HCT116 (cell line): ENCODE results near the gene EIF2S3. TPM values are rescaled to one million over a fixed set of nuclear protein-coding genes. Genes with fewer than 3 reads are reported as not detected.

Source experiments
- ATAC-seq: fragments of 200-7000 bp; cut with Tn5 transposase; 2 replicates; pipeline ENCODE4 v1.9.1; 2020; ENCODE audit warnings: mild to moderate bottlenecking, moderate library complexity
- BruUV-seq: library from RNA; stranded (reverse); fragments of 400-500 nt; replicated peaks from 2 replicates; lab custom pipeline; 2021; lab: Mats Ljungman, UMichigan
- CTCF ChIA-PET: fragments of 300-600 bp; sonication (Branson Sonifier 250); formaldehyde crosslinking; loops from one replicate; lab custom pipeline; 2021; ENCODE audit warnings: antibody characterized with exemption; lab: Charles Lee
- POLR2A ChIA-PET: fragments of 300-600, 350-600 bp; sonication (Branson Sonifier 250); formaldehyde crosslinking; loops from one replicate; lab custom pipeline; 2021; ENCODE audit warnings: antibody characterized with exemption; lab: Charles Lee
- RAD21 ChIA-PET, 2 experiments: fragments of 300-600 bp; sonication (Branson Sonifier 250); formaldehyde crosslinking; loops; one replicate each; lab custom pipeline; 2023; ENCODE audit warnings: low total read pairs in 2 of 2; ENCODE audit not compliant: uncharacterized antibody in 2 of 2, unreplicated experiment in 2 of 2, low non-redundant PET in 1 of 2; lab: Charles Lee
- DNase-seq: peaks from one replicate; pipeline ENCODE4 v3.0.0-alpha.2; 2010; ENCODE audit warnings: low read depth, low spot score
- H2AFZ ChIP-seq: fragments of 200-600 bp; shearing (Covaris generic), sonication (generic); 2 replicates; pipeline ENCODE4 v1.6.1; 2017; ENCODE audit warnings: low read depth, mixed run types, mixed read lengths, antibody characterized with exemption, low read length; ENCODE audit not compliant: poor library complexity, severe bottlenecking
- H3K27ac ChIP-seq: 2 replicates; pipeline ENCODE4 v1.5.1; 2012; ENCODE audit warnings: low read depth, low read length
- H3K27me3 ChIP-seq: fragments of 200-600 bp; sonication (generic); 2 replicates; pipeline ENCODE4 v1.6.1; 2016; ENCODE audit warnings: mixed run types, low read length, mixed read lengths; ENCODE audit not compliant: insufficient read depth
- H3K36me3 ChIP-seq, 2 experiments: fragments of 200-500 bp in 1 of 2; fragments of 200-600 bp in 1 of 2; sonication (Bioruptor generic) in 1 of 2; sonication (generic) in 1 of 2; 2 replicates each; pipeline versions ENCODE4 v1.5.1 to v1.6.1; 2014 to 2016; ENCODE audit warnings: low read length in 2 of 2, inconsistent platforms in 1 of 2, mixed read lengths in 1 of 2, mixed run types in 1 of 2; ENCODE audit not compliant: insufficient read depth in 2 of 2, control insufficient read depth in 1 of 2
- H3K4me1 ChIP-seq, 2 experiments: fragments of 200-600 bp in 1 of 2; sonication (generic) in 1 of 2; 2 replicates each; pipeline versions ENCODE4 v1.5.1 to v1.6.1; 2012 to 2017; ENCODE audit warnings: low read length in 2 of 2, inconsistent platforms in 1 of 2, mild to moderate bottlenecking in 1 of 2, mixed read lengths in 1 of 2, mixed run types in 1 of 2, moderate library complexity in 1 of 2; ENCODE audit not compliant: insufficient read depth in 2 of 2, control insufficient read depth in 1 of 2
- H3K4me2 ChIP-seq: fragments of 200-600 bp; sonication (generic); 2 replicates; pipeline ENCODE4 v1.6.1; 2017; ENCODE audit warnings: mixed run types, low read length, mixed read lengths
- H3K4me3 ChIP-seq, 2 experiments: fragments of 200-600 bp in 1 of 2; sonication (generic) in 1 of 2; replicated peaks in 1 of 2; 2 replicates each; pipeline ENCODE4 v1.5.1; 2011 to 2016; ENCODE audit warnings: low read length in 2 of 2, control low read depth in 1 of 2, low read depth in 1 of 2, mild to moderate bottlenecking in 1 of 2, mixed read lengths in 1 of 2, mixed run types in 1 of 2
- H3K79me2 ChIP-seq: fragments of 200-600 bp; sonication (generic); 2 replicates; pipeline ENCODE4 v1.6.1; 2017; ENCODE audit warnings: mild to moderate bottlenecking, mixed run types, low read length, moderate library complexity, mixed read lengths; ENCODE audit not compliant: insufficient read depth
- H3K9ac ChIP-seq: fragments of 200-600 bp; sonication (generic); 2 replicates; pipeline ENCODE4 v1.6.1; 2016; ENCODE audit warnings: low read length, mixed read lengths
- H3K9me2 ChIP-seq: fragments of 200-600 bp; sonication (generic), shearing (Covaris generic); 2 replicates; pipeline ENCODE4 v1.6.1; 2017; ENCODE audit warnings: mixed run types, mild to moderate bottlenecking, moderate library complexity; ENCODE audit not compliant: insufficient read depth
- H3K9me3 ChIP-seq, 2 experiments: fragments of 200-500 bp in 1 of 2; fragments of 200-600 bp in 1 of 2; sonication (Bioruptor generic) in 1 of 2; sonication (generic) in 1 of 2; 2 replicates each; pipeline ENCODE4 v1.6.1; 2014 to 2017; ENCODE audit warnings: low read length in 2 of 2, mixed read lengths in 2 of 2, inconsistent platforms in 1 of 2, low read depth in 1 of 2, mild to moderate bottlenecking in 1 of 2, mixed run types in 1 of 2, moderate library complexity in 1 of 2; ENCODE audit not compliant: control insufficient read depth in 1 of 2, insufficient read depth in 1 of 2
- H4K20me1 ChIP-seq: fragments of 200-600 bp; sonication (generic), shearing (Covaris generic); 2 replicates; pipeline ENCODE4 v1.6.1; 2017; ENCODE audit warnings: mixed run types, mild to moderate bottlenecking, moderate library complexity; ENCODE audit not compliant: insufficient read depth
- CBX3 ChIP-seq: IDR thresholded peaks from 2 replicates; pipeline ENCODE4 v1.6.1; 2012; ENCODE audit warnings: low read depth
- EGR1 ChIP-seq: IDR thresholded peaks from 2 replicates; pipeline ENCODE4 v1.6.1; 2012; ENCODE audit warnings: low read depth
- FOSL1 ChIP-seq: IDR thresholded peaks from 2 replicates; pipeline ENCODE4 v1.6.1; 2012; ENCODE audit warnings: low read depth
- MAX ChIP-seq: IDR thresholded peaks from 2 replicates; pipeline ENCODE4 v1.6.1; 2012
- RAD21 ChIP-seq: IDR thresholded peaks from 2 replicates; pipeline ENCODE4 v1.6.1; 2012; ENCODE audit warnings: low read depth, mild to moderate bottlenecking
- ZBTB33 ChIP-seq: IDR thresholded peaks from 2 replicates; pipeline ENCODE4 v1.6.1; 2011; ENCODE audit warnings: mild to moderate bottlenecking, low read length, moderate library complexity; ENCODE audit not compliant: insufficient replicate concordance; ENCODE audit errors: extremely low read depth
- intact Hi-C: fragments of 100-400 bp; cut with micrococcal nuclease; formaldehyde crosslinking; loops from 2 replicates; pipeline ENCODE4 v1.10.0; 2022
- total RNA-seq: library from RNA; stranded (reverse); gene quantifications from one replicate; pipeline ENCODE4 v1.2.1, GENCODE V29; 2021; ENCODE audit not compliant: unreplicated experiment
- TF ChIP-seq, protein P1 (sequence below): IDR thresholded peaks from 2 replicates; pipeline ENCODE4 v1.6.1; 2012
- TF ChIP-seq, protein P2 (sequence below), 3 experiments: fragments of 200-600 bp in 1 of 3; sonication (generic) in 1 of 3; IDR thresholded peaks in 2 of 3; conservative IDR thresholded peaks in 1 of 3; 2 replicates each; pipeline ENCODE4 v1.5.1; 2012 to 2017; ENCODE audit warnings: low read depth in 2 of 3, low read length in 2 of 3, antibody characterized with exemption in 1 of 3, borderline replicate concordance in 1 of 3, control low read depth in 1 of 3, mild to moderate bottlenecking in 1 of 3, mixed read lengths in 1 of 3, mixed run types in 1 of 3, moderate library complexity in 1 of 3; ENCODE audit not compliant: insufficient read depth in 1 of 3

Gene EIF2S3
- total RNA-seq, 1 experiment from 2014 or later = 273 TPM

GRCh38 chrX:24012266-24012665 is 42.5 kb upstream of the EIF2S3 start:
- no peaks in the 10 kb centered on the region for H3K9me2 ChIP-seq
- H3K9me3 ChIP-seq = no peaks in the 10 kb centered on the region
- ChIA-PET RAD21 (no interaction called here), POLR2A (no interaction called here), CTCF (no interaction called here)
- H3K4me1 ChIP-seq = no peaks in the 10 kb centered on the region
- no peaks in the 10 kb centered on the region for H3K36me3 ChIP-seq
- DNase-seq = no peak
- no peak overlapping the region for H3K4me2 ChIP-seq
- ATAC-seq = no peak
- no peak overlapping the region for H3K27ac ChIP-seq
- H3K9ac ChIP-seq = no peak overlapping the region
- H4K20me1 ChIP-seq = no peaks in the 10 kb centered on the region
- TF ChIP-seq CBX3 (no peak), MAX (no peak), RAD21 (no peak), EGR1 (no peak), ZBTB33 (no peak), FOSL1 (no peak)
- TF ChIP-seq, protein P1, sequence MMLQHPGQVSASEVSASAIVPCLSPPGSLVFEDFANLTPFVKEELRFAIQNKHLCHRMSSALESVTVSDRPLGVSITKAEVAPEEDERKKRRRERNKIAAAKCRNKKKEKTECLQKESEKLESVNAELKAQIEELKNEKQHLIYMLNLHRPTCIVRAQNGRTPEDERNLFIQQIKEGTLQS = no peak
- TF ChIP-seq, protein P2, sequence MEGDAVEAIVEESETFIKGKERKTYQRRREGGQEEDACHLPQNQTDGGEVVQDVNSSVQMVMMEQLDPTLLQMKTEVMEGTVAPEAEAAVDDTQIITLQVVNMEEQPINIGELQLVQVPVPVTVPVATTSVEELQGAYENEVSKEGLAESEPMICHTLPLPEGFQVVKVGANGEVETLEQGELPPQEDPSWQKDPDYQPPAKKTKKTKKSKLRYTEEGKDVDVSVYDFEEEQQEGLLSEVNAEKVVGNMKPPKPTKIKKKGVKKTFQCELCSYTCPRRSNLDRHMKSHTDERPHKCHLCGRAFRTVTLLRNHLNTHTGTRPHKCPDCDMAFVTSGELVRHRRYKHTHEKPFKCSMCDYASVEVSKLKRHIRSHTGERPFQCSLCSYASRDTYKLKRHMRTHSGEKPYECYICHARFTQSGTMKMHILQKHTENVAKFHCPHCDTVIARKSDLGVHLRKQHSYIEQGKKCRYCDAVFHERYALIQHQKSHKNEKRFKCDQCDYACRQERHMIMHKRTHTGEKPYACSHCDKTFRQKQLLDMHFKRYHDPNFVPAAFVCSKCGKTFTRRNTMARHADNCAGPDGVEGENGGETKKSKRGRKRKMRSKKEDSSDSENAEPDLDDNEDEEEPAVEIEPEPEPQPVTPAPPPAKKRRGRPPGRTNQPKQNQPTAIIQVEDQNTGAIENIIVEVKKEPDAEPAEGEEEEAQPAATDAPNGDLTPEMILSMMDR (IDR thresholded peaks at IDR 0.05 in 2 of 3, conservative IDR thresholded peaks at IDR 0.05 in 1 of 3; ENCODE audit: borderline replicate concordance in 1 of 3, insufficient read depth in 1 of 3, low read depth in 2 of 3, low read length in 2 of 3) = no peak
- no peak overlapping the region for H3K4me3 ChIP-seq
- intact Hi-C loops = no loop called here
- peaks cover 59% of the 10 kb centered on the region for H3K79me2 ChIP-seq
- H2AFZ ChIP-seq = no peak overlapping the region
- BruUV-seq = no TSS peak
- H3K27me3 ChIP-seq = no peaks in the 10 kb centered on the region
